ENCODE data around the gene DSCAML1. TPM values are rescaled to one million over a fixed set of nuclear protein-coding genes. Genes with fewer than 3 reads are reported as not detected.

The DSCAML1 gene
- total and polyA plus RNA-seq, 2 of the 8 experiments (the other 6 are each of a cell fraction or from before 2014, with no cell fraction given) = 0.19 to 0.24 TPM

GRCh38 chr11:117459979-117460300, 337.1 kb downstream of the DSCAML1 start:
- Histone ChIP-seq H2BK20ac (ENCODE audit: low read length) (no peak overlapping the region), H4K5ac (ENCODE audit: insufficient read length, low read depth, low read length) (no peak overlapping the region), H3K4me1 (replicated peaks in 1 of 4; ENCODE audit: control insufficient read depth in 3 of 4, insufficient read depth in 4 of 4, low read length in 3 of 4) (no peaks in the 10 kb centered on the region), H4K20me1 (replicated peaks in 1 of 2; ENCODE audit: control insufficient read depth in 1 of 2, insufficient read depth in 2 of 2, low read length in 2 of 2) (no peaks in the 10 kb centered on the region), H2BK15ac (ENCODE audit: low read length) (no peak overlapping the region), H3K23me2 (ENCODE audit: low read depth, low read length) (no peaks in the 10 kb centered on the region), H3K36me3 (ENCODE audit: control insufficient read depth in 2 of 4, insufficient read depth in 4 of 4, low read length in 3 of 4) (no peaks in the 10 kb centered on the region), H3K79me1 (ENCODE audit: low read depth, low read length) (no peaks in the 10 kb centered on the region), H3K14ac (ENCODE audit: insufficient read length) (no peak overlapping the region), H2AK5ac (ENCODE audit: low read depth, low read length) (no peak overlapping the region), H3K4ac (replicated peaks; ENCODE audit: insufficient read length, low read depth, low read length) (no peak overlapping the region), H3K27me3 (replicated peaks in 1 of 4; ENCODE audit: control insufficient read depth in 3 of 4, extremely low read depth in 1 of 4, insufficient read depth in 3 of 4, low read length in 3 of 4) (no peaks in the 10 kb centered on the region), H3K4me2 (ENCODE audit: insufficient read depth in 1 of 2, low read depth in 2 of 2, low read length in 2 of 2) (no peak overlapping the region), H3K4me3 (ENCODE audit: extremely low read depth in 1 of 4, insufficient read depth in 2 of 4, low read depth in 3 of 4, low read length in 4 of 4) (no peak overlapping the region), H3K18ac (ENCODE audit: extremely low read depth, low read length) (no peak overlapping the region; the same call in 1 of the 2 replicates), H2BK12ac (ENCODE audit: low read depth, low read length) (no peak overlapping the region), H2AFZ (ENCODE audit: low read length) (no peak overlapping the region), H3K9ac (replicated peaks in 1 of 4; ENCODE audit: extremely low read depth in 1 of 4, low read depth in 3 of 4, low read length in 3 of 4) (no peak overlapping the region), H3K79me2 (ENCODE audit: control insufficient read depth in 1 of 2, insufficient read depth in 2 of 2, low read length in 2 of 2) (no peaks in the 10 kb centered on the region), H2BK5ac (ENCODE audit: low read depth, low read length) (no peak overlapping the region), H2BK120ac (replicated peaks; ENCODE audit: low read depth, low read length) (no peak overlapping the region), H3K27ac (ENCODE audit: low read depth, low read length) (no peak overlapping the region), H3K9me3 (ENCODE audit: insufficient read depth in 2 of 2, low read depth in 1 of 2, low read length in 1 of 2) (no peaks in the 10 kb centered on the region), H3K56ac (replicated peaks; ENCODE audit: insufficient read length, low read depth, low read length) (no peak overlapping the region), H3K23ac (ENCODE audit: insufficient read length) (no peak overlapping the region), H4K91ac (replicated peaks; ENCODE audit: insufficient read length, low read length) (no peak overlapping the region), H4K8ac (ENCODE audit: extremely low read depth, insufficient read depth, low read length) (no peak overlapping the region)
- FAIRE-seq (no peak), DNase-seq (ENCODE audit: low read depth in 1 of 2, low spot score in 2 of 2) (no peak)
- CTCF ChIA-PET (ENCODE audit: partially characterized antibody) = interaction anchor here (0.8 to 6.0 kb wide), 10 partner anchors 9 to 357 kb away, joined by 3 to 24 read pairs (median 4); no protein-coding TSS in a partner anchor
- POLR2A ChIA-PET (ENCODE audit: partially characterized antibody) = interaction anchor here (1.2 kb wide), 1 partner anchor 16 kb away, joined by 3 read pairs; no protein-coding TSS in a partner anchor
- WGBS, 2 experiments (ENCODE audit: extremely low coverage in 1 of 2, insufficient coverage in 1 of 2, insufficient read length in 1 of 2, insufficient replicate concordance in 2 of 2, low coverage in 1 of 2, low lambda C conversion rate in 2 of 2, missing lambda C conversion rate in 1 of 2) = 79% methylated on average over 5 of the region's 5 CpGs; no CpG with 5 or more reads in 1 of the 2 experiments
- TF ChIP-seq KDM4A (IDR thresholded peaks at IDR 0.05; ENCODE audit: low read depth, low read length, severe bottlenecking) (no peak), BCL11A (IDR thresholded peaks at IDR 0.05; ENCODE audit: low read depth in 2 of 2, low read length in 2 of 2) (no peak), TBP (IDR thresholded peaks at IDR 0.05; ENCODE audit: low read depth, low read length) (no peak), USF2 (IDR thresholded peaks at IDR 0.05; ENCODE audit: low read length) (no peak), SP2 (IDR thresholded peaks at IDR 0.05; ENCODE audit: low read length) (no peak), NANOG (IDR thresholded peaks at IDR 0.05; ENCODE audit: insufficient read depth, low read depth, low read length, poor library complexity, severe bottlenecking) (no peak), CTBP2 (IDR thresholded peaks at IDR 0.05; ENCODE audit: borderline replicate concordance, insufficient read depth, insufficient read length, low read length) (no peak), FOSL1 (IDR thresholded peaks at IDR 0.05; ENCODE audit: insufficient read depth, low read depth, low read length) (no peak), PHF8 (conservative IDR thresholded peaks at IDR 0.05; ENCODE audit: low read depth, low read length) (no peak), CBX5 (IDR thresholded peaks at IDR 0.05; ENCODE audit: low read depth, low read length) (no peak), SUZ12 (IDR thresholded peaks at IDR 0.05; ENCODE audit: low read length) (no peak), JUN (IDR thresholded peaks at IDR 0.05; ENCODE audit: low read depth, low read length) (no peak), TCF12 (IDR thresholded peaks at IDR 0.05; ENCODE audit: low read depth, low read length) (no peak), BRCA1 (IDR thresholded peaks at IDR 0.05; ENCODE audit: low read depth, low read length) (no peak)

Data from H1 (cell line).